Testis (tissue), 5 donors: ENCODE results near the gene GBP4. TPM values are rescaled to one million over a fixed set of nuclear protein-coding genes. Genes with fewer than 3 reads are reported as not detected.
"Not testable (repeated sequence)": the region's sequence is repeated elsewhere in the genome, so short reads cannot be mapped to it uniquely, and the experiment has no call there.

Experiments used
- DNase-seq: peaks from one replicate; pipeline ENCODE4 v3.0.0-alpha.2; 2019
- H3K27ac ChIP-seq, 2 donors: fragments of 200-600 bp; sonication (generic); one replicate each; pipeline ENCODE4 v1.5.1; 2019
- H3K27me3 ChIP-seq: fragments of 200-600 bp; sonication (generic); one replicate; pipeline ENCODE4 v1.5.1; 2019
- H3K36me3 ChIP-seq: fragments of 200-600 bp; sonication (generic); one replicate; pipeline ENCODE4 v1.5.1; 2017; ENCODE audit warnings: low read depth; ENCODE audit errors: missing control alignments
- H3K4me1 ChIP-seq: fragments of 200-600 bp; sonication (generic); one replicate; pipeline ENCODE4 v1.5.1; 2019
- H3K4me3 ChIP-seq, 2 donors: fragments of 200-600 bp; sonication (generic); one replicate each; pipeline ENCODE4 v1.5.1; 2017 to 2019
- H3K9me3 ChIP-seq: fragments of 200-600 bp; sonication (generic); one replicate; pipeline ENCODE4 v1.5.1; 2017
- POLR2A ChIP-seq: fragments of 450-650 bp; IDR thresholded peaks from one replicate; pipeline ENCODE4 v1.6.1; 2017; ENCODE audit warnings: antibody characterized with exemption, mild to moderate bottlenecking, moderate library complexity
- WGBS, 2 donors: methylation state at CpG; one replicate each; pipeline ENCODE4 v1.1.5; 2018; 5-methylcytosine and 5-hydroxymethylcytosine counted together
- intact Hi-C: fragments of 100-400 bp; cut with DNase I; formaldehyde crosslinking; loops from one replicate; pipeline ENCODE4 v1.15.1; 2023; ENCODE audit warnings: low total_unique reads
- long read RNA-seq, 2 donors: transcript quantifications; one replicate each; lab custom pipeline, GENCODE V29; 2026
- polyA plus RNA-seq: library from polyadenylated mRNA; stranded (reverse); fragments of 350-450 nt; fragmentation: Illumina TruSeq; extraction: RNeasy Lipid Tissue Mini Kit (QIAGEN cat#74804); gene quantifications from one replicate; pipeline ENCODE4 v1.2.3, GENCODE V29; 2014; ENCODE audit warnings: low read depth, low replicate concordance; ENCODE audit not compliant: insufficient read depth
- total RNA-seq, 2 donors: library from RNA; depleted of rRNA; stranded (reverse); fragments of >200 nt; gene quantifications; one replicate each; pipeline ENCODE4 v1.2.3, GENCODE V29; 2016
- TF ChIP-seq, protein P1 (sequence below), 3 experiments: fragments of 450-650 bp in 2 of 3; fragments of 200-600 bp in 1 of 3; sonication (generic) in 1 of 3; IDR thresholded peaks; one replicate each; pipeline ENCODE4 v1.5.1; 2016 to 2019; ENCODE audit warnings: antibody characterized with exemption in 3 of 3, mild to moderate bottlenecking in 2 of 3, moderate library complexity in 1 of 3

The GBP4 gene
- total RNA-seq (1 to 10 TPM; 2.2 to 5.7 TPM), polyA plus RNA-seq (12.3 TPM)
- long read RNA-seq, donor 1, full-length matches to known transcripts, result 3 of 29 reads
- long read RNA-seq, donor 1, partial matches to known transcripts, result 26 of 29 reads
- long read RNA-seq, donor 1, other reads (novel, unspliced or antisense), result 0 of 29 reads
- long read RNA-seq, donor 2, full-length matches to known transcripts, result 1 of 1 reads
- long read RNA-seq, donor 2, partial matches to known transcripts, result 0 of 1 reads
- long read RNA-seq, donor 2, other reads (novel, unspliced or antisense), result 0 of 1 reads

- Histone ChIP-seq H3K9me3 (no peaks in the 10 kb centered on the region), H3K27ac (peak within 1 kb of the TSS; percentile 70 to 75), H3K4me1 (no peaks in the 10 kb centered on the region), H3K4me3 (peak within 1 kb of the TSS; percentile 53 to 62), H3K27me3 (no peaks in the 10 kb centered on the region), H3K36me3 (no peaks in the 10 kb centered on the region)
- no peak for TF ChIP-seq POLR2A
- TF ChIP-seq, protein P1, sequence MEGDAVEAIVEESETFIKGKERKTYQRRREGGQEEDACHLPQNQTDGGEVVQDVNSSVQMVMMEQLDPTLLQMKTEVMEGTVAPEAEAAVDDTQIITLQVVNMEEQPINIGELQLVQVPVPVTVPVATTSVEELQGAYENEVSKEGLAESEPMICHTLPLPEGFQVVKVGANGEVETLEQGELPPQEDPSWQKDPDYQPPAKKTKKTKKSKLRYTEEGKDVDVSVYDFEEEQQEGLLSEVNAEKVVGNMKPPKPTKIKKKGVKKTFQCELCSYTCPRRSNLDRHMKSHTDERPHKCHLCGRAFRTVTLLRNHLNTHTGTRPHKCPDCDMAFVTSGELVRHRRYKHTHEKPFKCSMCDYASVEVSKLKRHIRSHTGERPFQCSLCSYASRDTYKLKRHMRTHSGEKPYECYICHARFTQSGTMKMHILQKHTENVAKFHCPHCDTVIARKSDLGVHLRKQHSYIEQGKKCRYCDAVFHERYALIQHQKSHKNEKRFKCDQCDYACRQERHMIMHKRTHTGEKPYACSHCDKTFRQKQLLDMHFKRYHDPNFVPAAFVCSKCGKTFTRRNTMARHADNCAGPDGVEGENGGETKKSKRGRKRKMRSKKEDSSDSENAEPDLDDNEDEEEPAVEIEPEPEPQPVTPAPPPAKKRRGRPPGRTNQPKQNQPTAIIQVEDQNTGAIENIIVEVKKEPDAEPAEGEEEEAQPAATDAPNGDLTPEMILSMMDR (IDR thresholded peaks at IDR 0.05), result no peak
- intact Hi-C loops, result no loop called here
- WGBS, 2 donors, result 3 to 7% methylated on average over 21 of the region's 21 CpGs
- peak; percentile 55 for DNase-seq
Observed at GRCh38 chr1:89198491-89199072, at the start of gene GBP4. Gene GBP4 (minus strand): TSS chr1:89198942. CDS start chr1:89198834, 108 bp downstream.

DNA sequence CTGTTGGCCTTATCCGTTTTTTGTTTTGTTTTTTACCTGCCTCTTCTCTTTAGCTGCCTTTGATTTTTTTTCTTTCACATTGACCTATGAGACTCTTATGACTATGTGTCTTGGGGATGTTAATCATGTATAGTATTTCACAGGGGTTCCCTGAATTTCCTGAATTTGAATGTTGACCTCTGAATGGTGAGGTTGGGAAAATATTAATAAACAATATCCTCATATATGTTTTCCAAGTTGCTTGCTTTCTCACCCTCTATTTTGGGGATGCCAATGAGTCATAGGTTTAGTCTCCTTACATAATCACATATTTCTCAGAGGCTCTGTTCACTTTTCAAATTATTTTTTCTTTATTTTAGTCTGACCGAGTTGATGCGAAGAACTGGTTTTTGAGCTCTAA lies 44.3 kb upstream of the GBP4 start:
- Histone ChIP-seq H3K9me3 (no peaks in the 10 kb centered on the region), H3K36me3 (no peaks in the 10 kb centered on the region), H3K4me1 (no peaks in the 10 kb centered on the region), H3K4me3 (no peak overlapping the region), H3K27me3 (no peaks in the 10 kb centered on the region), H3K27ac (no peak overlapping the region)
- DNase-seq, result no peak
- TF ChIP-seq POLR2A, result no peak
- TF ChIP-seq, protein P1 (IDR thresholded peaks at IDR 0.05), result no peak
- 88 to 90% methylated on average over 3 of the region's 3 CpGs for WGBS, 2 donors
- intact Hi-C loops, result no loop called here

- 43 to 76% methylated on average over 1 of the region's 1 CpG for WGBS, 2 donors
- DNase-seq, result no peak
Observed at GRCh38 chr1:89221341-89221740, 22.6 kb upstream of the GBP4 start.

DNA sequence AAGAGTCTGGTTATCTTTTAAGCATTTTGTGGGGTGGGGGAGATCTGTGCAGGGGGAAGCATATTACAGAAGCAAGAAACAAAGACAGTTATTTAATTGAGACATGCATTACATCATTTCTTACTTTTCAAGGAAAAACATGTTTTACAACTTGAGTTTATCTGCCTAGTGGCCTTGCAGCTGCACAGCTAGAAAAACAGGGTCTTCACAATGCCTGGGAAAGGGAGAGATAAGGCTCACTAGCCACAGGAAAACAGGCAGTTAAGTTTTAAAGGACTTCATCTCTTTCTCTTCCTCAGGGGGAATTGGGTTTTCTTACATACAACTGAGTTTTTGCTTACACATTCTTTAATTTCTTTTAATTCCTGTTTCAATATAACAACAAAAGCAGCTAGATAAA lies 21.1 kb upstream of the GBP4 start:
- peak; percentile 25 for DNase-seq
- H3K27ac ChIP-seq, result peak overlapping the region in 1 of 2 donors; percentile 36
- H3K27me3 ChIP-seq, result not testable (repeated sequence)

More at GRCh38 chr1:89221341-89221740, 22.6 kb upstream of the GBP4 start:
- Histone ChIP-seq H3K27me3 (no peaks in the 10 kb centered on the region), H3K4me3 (no peak overlapping the region), H3K36me3 (no peaks in the 10 kb centered on the region), H3K9me3 (no peaks in the 10 kb centered on the region), H3K4me1 (peaks cover 8% of the 10 kb centered on the region), H3K27ac (peak overlapping the region in 1 of 2 donors; percentile 36)
- TF ChIP-seq, protein P1 (IDR thresholded peaks at IDR 0.05), result no peak
- TF ChIP-seq POLR2A, result no peak
- intact Hi-C loops, result no loop called here

DNA sequence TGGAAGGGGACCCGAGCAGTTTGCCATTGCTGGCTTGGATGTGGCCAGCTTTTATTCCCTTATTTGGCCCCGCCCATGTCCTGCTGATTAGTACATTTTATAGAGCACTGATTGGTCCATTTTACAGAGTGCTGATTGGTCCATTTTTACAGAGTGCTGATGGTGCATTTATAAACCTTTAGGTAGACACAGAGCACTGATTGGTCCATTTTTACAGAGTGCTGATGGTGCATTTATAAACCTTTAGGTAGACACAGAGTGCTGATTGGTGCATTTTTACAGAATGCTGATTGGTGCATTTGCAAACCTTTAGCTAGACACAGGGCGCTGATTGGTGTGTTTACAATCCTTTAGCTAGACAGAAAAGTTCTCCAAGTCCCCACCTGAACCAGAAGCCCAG lies 20.2 kb upstream of the GBP4 start:
- DNase-seq, H3K36me3 ChIP-seq, intact Hi-C loops, H3K9me3 ChIP-seq, H3K27me3 ChIP-seq, H3K4me1 ChIP-seq, H3K27ac ChIP-seq, H3K4me3 ChIP-seq: not testable (repeated sequence)
- WGBS, 2 donors, result 83 to 85% methylated on average over 3 of the region's 3 CpGs

More for the DNA sequence above, 21.1 kb upstream of the GBP4 start:
- H3K4me3 ChIP-seq, H3K36me3 ChIP-seq, H3K9me3 ChIP-seq, H3K4me1 ChIP-seq, intact Hi-C loops: not testable (repeated sequence)
